Measurements from ENCODE around the gene SPOP. TPM values are rescaled to one million over a fixed set of nuclear protein-coding genes. Genes with fewer than 3 reads are reported as not detected.

The SPOP gene
- total and polyA plus RNA-seq, 2 of the 4 experiments (the other 2 are of a cell fraction), result 24.9 to 47.5 TPM

DNA sequence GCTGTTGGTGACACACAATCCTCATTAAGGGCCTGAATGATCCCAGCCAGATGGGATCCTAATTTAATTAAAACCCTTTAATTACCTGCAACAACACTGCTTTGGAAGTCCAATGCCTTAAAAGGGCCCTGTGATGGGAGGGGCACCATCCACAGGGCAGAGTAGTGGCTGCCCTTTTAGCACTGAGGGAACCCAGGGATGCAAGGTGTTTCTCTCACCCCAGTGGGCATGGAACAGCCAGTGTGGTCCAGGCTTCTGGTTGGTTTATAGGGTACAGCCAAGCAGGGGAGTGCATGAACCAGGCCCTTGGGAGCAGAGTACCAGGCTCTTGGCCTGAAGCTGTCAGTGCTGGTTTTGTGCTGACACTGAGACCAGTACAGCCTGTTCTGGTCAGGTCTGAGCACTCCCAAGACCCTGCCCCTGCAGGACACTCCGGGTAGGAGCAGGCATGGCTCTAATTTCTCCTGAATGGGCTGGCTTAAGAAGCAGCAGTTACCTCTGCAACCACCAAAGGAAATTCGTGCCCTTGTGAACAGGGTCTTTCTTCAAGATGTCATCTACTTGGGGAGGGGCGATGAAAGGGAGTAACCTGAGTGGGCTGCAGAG, 92.4 kb downstream of the SPOP start:
- H2BK15ac ChIP-seq (ENCODE audit: low read depth, low read length), result no peak overlapping the region
- no peak overlapping the region for H3K23ac ChIP-seq (ENCODE audit: low read depth, low read length)
- DNase-seq, result no peak
- H2AK9ac ChIP-seq (replicated peaks; ENCODE audit: low read depth, low read length, poor library complexity), result no peak overlapping the region
- no peaks in the 10 kb centered on the region for H3K9me3 ChIP-seq (ENCODE audit: control insufficient read depth, insufficient read depth, low read length)
- peaks cover 17% of the 10 kb centered on the region for H3K9me1 ChIP-seq (ENCODE audit: insufficient read depth, low read length)
- H3K27me3 ChIP-seq (ENCODE audit: control insufficient read depth, insufficient read depth, low read length), result no peaks in the 10 kb centered on the region
- no peak overlapping the region for H3K4me3 ChIP-seq (ENCODE audit: insufficient read depth, low read depth, low read length)
- no peak overlapping the region for H4K91ac ChIP-seq (ENCODE audit: insufficient read depth, low read depth, low read length)
- no peak overlapping the region for H3K4me2 ChIP-seq (ENCODE audit: low read depth, low read length)
- CTCF ChIA-PET, result no interaction called here
- H3K56ac ChIP-seq (ENCODE audit: extremely low read depth, insufficient read depth, low read length), result no peak overlapping the region
- H4K20me1 ChIP-seq (ENCODE audit: insufficient read depth, low read length), result peaks cover 5% of the 10 kb centered on the region
- no peak overlapping the region for H3K27ac ChIP-seq (ENCODE audit: insufficient read depth, low read length)
- BruUV-seq (replicated peaks), result no TSS peak
- no peak overlapping the region for H3K14ac ChIP-seq (replicated peaks; ENCODE audit: low read depth, low read length)
- no peaks in the 10 kb centered on the region for H3K79me1 ChIP-seq (ENCODE audit: low read depth in 1 of 2, low read length in 2 of 2)
- in situ Hi-C loops (cut with MboI; ENCODE audit: low sequenced_read_pairs), result no loop called here
- no peak overlapping the region for H2BK5ac ChIP-seq (ENCODE audit: low read depth, low read length, poor library complexity, severe bottlenecking)
- H4K5ac ChIP-seq (ENCODE audit: low read depth, low read length), result no peak overlapping the region
- H2BK20ac ChIP-seq (ENCODE audit: low read depth, low read length), result no peak overlapping the region
- no peak overlapping the region for H3K9ac ChIP-seq (ENCODE audit: low read depth, low read length)
- no peak overlapping the region for H4K8ac ChIP-seq (ENCODE audit: low read depth in 2 of 2, low read length in 2 of 2)
- peaks cover 12% of the 10 kb centered on the region for H3K4me1 ChIP-seq (ENCODE audit: control insufficient read depth, insufficient read depth, low read length)
- dilution Hi-C loops (cut with HindIII; ENCODE audit: low sequenced_read_pairs, unreplicated experiment), result no loop called here
- no peak overlapping the region for H3K18ac ChIP-seq (ENCODE audit: low read depth, low read length)
- H2AFZ ChIP-seq (replicated peaks; ENCODE audit: low read length, poor library complexity), result no peak overlapping the region
- TF ChIP-seq FOS (IDR thresholded peaks at IDR 0.05; ENCODE audit: low read depth, low read length) (no peak), RCOR1 (IDR thresholded peaks at IDR 0.05; ENCODE audit: insufficient replicate concordance, low read length) (no peak), MAZ (IDR thresholded peaks at IDR 0.05; ENCODE audit: borderline replicate concordance, low read depth, low read length) (no peak), MXI1 (IDR thresholded peaks at IDR 0.05; ENCODE audit: borderline replicate concordance, low read depth, low read length) (no peak), CTCF (conservative IDR thresholded peaks at IDR 0.05; ENCODE audit: low read depth, low read length) (peak; percentile 13; the same call in 1 of the 2 replicates)
- H2BK120ac ChIP-seq (ENCODE audit: low read depth, low read length), result no peak overlapping the region
- ATAC-seq (ENCODE audit: low read depth), result peak; percentile 24; the same call in 1 of the 2 replicates
- POLR2A ChIA-PET (ENCODE audit: unreplicated experiment), result no interaction called here
- 0% methylated on average over 1 of the region's 3 CpGs; no CpG with 5 or more reads in 1 of the 2 experiments for WGBS, 2 experiments (ENCODE audit: extremely low coverage in 2 of 2, insufficient read length in 1 of 2)
- no peak overlapping the region for H3K4ac ChIP-seq (ENCODE audit: low read depth, low read length)
- H2AK5ac ChIP-seq (ENCODE audit: low read depth, low read length), result no peak overlapping the region
- no peaks in the 10 kb centered on the region for H3K36me3 ChIP-seq (ENCODE audit: control insufficient read depth, insufficient read depth, low read length)
- intact Hi-C loops (cut with micrococcal nuclease), result no loop called here
